Stimulated activated CD8-positive, alpha-beta memory T cell treated with anti-CD3 and anti-CD28 coated beads, Interleukin-2, amount 100 ng/mL, for 48 hours (primary cell): ENCODE measurements around the gene CIITA.
"Not testable (repeated sequence)": the region's sequence is repeated elsewhere in the genome, so short reads cannot be mapped to it uniquely, and the experiment has no call there.

Experiments used
- DNase-seq, 2 donors: peaks; one replicate each; pipeline ENCODE4 v3.0.0-alpha.2; 2020; ENCODE audit warnings: low read depth in 2 of 2

CIITA gene

GRCh38 chr16:10949424-10949970, 72.5 kb downstream of the CIITA start:
- no peak for DNase-seq

- DNase-seq, result no peak
Measured at GRCh38 chr16:10950393-10950792, 73.4 kb downstream of the CIITA start.

GRCh38 chr16:10951026-10951425, 74.0 kb downstream of the CIITA start:
- no peak for DNase-seq

- no peak for DNase-seq
Measured at GRCh38 chr16:10954903-10955302, 77.9 kb downstream of the CIITA start.

GRCh38 chr16:10957771-10958482, 80.9 kb downstream of the CIITA start:
- no peak for DNase-seq

GRCh38 chr16:10959161-10959560, 82.2 kb downstream of the CIITA start:
- DNase-seq, result no peak

GRCh38 chr16:10961231-10961630, 84.2 kb downstream of the CIITA start:
- no peak for DNase-seq

GRCh38 chr16:10964039-10964890, 87.3 kb downstream of the CIITA start:
- peak; percentile 74 to 83 for DNase-seq

- peak in 1 of 2 donors; percentile 48 for DNase-seq
Measured at GRCh38 chr16:10964891-10965326, 87.9 kb downstream of the CIITA start.

- no peak for DNase-seq
Measured at GRCh38 chr16:10965440-10966061, 88.5 kb downstream of the CIITA start.

- no peak for DNase-seq
Measured at GRCh38 chr16:10966129-10966528, 89.1 kb downstream of the CIITA start.

GRCh38 chr16:10966559-10966958, 89.6 kb downstream of the CIITA start:
- DNase-seq, result not testable (repeated sequence)

GRCh38 chr16:10967986-10968385, 91.0 kb downstream of the CIITA start:
- DNase-seq, result no peak

GRCh38 chr16:10968498-10968897, 91.5 kb downstream of the CIITA start:
- no peak for DNase-seq

- no peak for DNase-seq
Measured at GRCh38 chr16:10969615-10970014, 92.6 kb downstream of the CIITA start.

GRCh38 chr16:10970065-10970464, 93.1 kb downstream of the CIITA start:
- no peak for DNase-seq

GRCh38 chr16:10971560-10971961, 94.6 kb downstream of the CIITA start:
- DNase-seq, result no peak

- no peak for DNase-seq
Measured at GRCh38 chr16:10972108-10972818, 95.3 kb downstream of the CIITA start.

- no peak for DNase-seq
Measured at GRCh38 chr16:10972819-10973464, 95.9 kb downstream of the CIITA start.

- DNase-seq, result no peak
Measured at GRCh38 chr16:10976634-10977033, 99.6 kb downstream of the CIITA start.

- no peak for DNase-seq
Measured at GRCh38 chr16:10978124-10978523, 101.1 kb downstream of the CIITA start.
